Ascending aorta (tissue), 2 donors: Measurements from ENCODE around the gene TTC9. TPM values are rescaled to one million over a fixed set of nuclear protein-coding genes. Genes with fewer than 3 reads are reported as not detected.
A peak's percentile ranks its signal among the peaks of the same experiment; 100 is the strongest.

Experiments
- DNase-seq, 2 donors: peaks; one replicate each; pipeline ENCODE4 v3.0.0-alpha.2; 2019; ENCODE audit warnings: low spot score in 2 of 2
- H3K27ac ChIP-seq, 2 donors: fragments of 200-600 bp; sonication (generic); one replicate each; pipeline ENCODE4 v1.5.1; 2016 to 2017; ENCODE audit warnings: mild to moderate bottlenecking in 1 of 2
- H3K27me3 ChIP-seq: fragments of 200-600 bp; sonication (generic); one replicate; pipeline ENCODE4 v1.5.1; 2017
- H3K36me3 ChIP-seq, 2 donors: fragments of 200-600 bp; sonication (generic); one replicate each; pipeline ENCODE4 v1.5.1; 2016
- H3K4me1 ChIP-seq, 2 donors: fragments of 200-600 bp; sonication (generic); one replicate each; pipeline ENCODE4 v1.5.1; 2016 to 2017; ENCODE audit warnings: mild to moderate bottlenecking in 1 of 2
- H3K4me3 ChIP-seq, 2 donors: fragments of 200-600 bp; sonication (generic); one replicate each; pipeline ENCODE4 v1.5.1; 2016 to 2017; ENCODE audit warnings: mild to moderate bottlenecking in 1 of 2
- H3K9me3 ChIP-seq, 2 donors: fragments of 200-600 bp; sonication (generic); one replicate each; pipeline ENCODE4 v1.5.1; 2016
- intact Hi-C: fragments of 100-400 bp; cut with DNase I; formaldehyde crosslinking; loops from one replicate; pipeline ENCODE4 v1.15.1; 2023
- total RNA-seq: library from RNA; depleted of rRNA; stranded (reverse); fragments of >200 nt; gene quantifications from one replicate; pipeline ENCODE4 v1.1.0, GENCODE V29; 2016
- TF ChIP-seq, protein P1 (sequence below), 3 experiments: fragments of 200-600 bp in 2 of 3; fragments of 450-650 bp in 1 of 3; sonication (generic) in 2 of 3; IDR thresholded peaks; one replicate each; pipeline ENCODE4 v1.5.1; 2016 to 2019; ENCODE audit warnings: antibody characterized with exemption in 3 of 3, mild to moderate bottlenecking in 1 of 3, moderate library complexity in 1 of 3

Gene TTC9
- total RNA-seq: not detected

DNA sequence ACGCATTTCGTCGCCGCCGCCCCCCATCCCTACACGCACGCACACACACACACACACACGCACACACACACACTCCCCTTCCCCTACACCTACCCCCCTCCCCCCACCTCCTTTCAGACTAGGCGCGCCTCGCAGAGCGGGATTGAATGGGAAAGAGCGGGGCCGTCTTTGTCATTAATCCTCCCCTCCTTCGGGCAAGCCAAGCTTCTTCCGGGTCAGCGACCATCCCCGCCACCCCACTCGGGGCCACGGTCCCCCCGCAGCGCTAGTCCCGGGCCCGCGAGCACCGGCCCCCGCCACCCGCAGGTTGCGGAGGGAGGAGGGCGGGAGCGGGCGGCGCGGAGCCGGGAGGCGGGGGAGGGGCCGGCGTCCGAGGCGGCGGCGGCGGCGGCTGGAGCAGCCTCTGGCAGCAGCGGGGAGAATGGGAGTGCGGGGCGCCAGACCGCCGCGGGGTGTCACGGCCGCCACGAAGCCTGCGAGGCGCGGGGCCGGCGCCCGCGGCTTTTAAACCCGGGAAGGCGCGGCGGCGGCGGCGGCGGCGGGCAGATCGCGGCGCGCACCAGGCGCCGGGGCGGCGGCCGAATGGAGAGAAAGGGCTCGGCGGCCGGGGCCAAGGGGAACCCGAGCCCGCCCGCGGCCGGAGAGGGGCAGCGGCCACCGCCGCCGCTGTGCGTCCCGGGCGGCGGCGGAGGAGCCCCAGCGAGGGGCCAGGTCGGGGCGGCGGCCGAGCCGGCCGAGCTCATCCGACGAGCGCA, at the start of gene TTC9:
Gene TTC9, plus strand, starts transcription at position 369 of the 755 bp plus-strand sequence. Its CDS starts 214 bp downstream, at position 583.
- DNase-seq: no peak
- TF ChIP-seq, protein P1, sequence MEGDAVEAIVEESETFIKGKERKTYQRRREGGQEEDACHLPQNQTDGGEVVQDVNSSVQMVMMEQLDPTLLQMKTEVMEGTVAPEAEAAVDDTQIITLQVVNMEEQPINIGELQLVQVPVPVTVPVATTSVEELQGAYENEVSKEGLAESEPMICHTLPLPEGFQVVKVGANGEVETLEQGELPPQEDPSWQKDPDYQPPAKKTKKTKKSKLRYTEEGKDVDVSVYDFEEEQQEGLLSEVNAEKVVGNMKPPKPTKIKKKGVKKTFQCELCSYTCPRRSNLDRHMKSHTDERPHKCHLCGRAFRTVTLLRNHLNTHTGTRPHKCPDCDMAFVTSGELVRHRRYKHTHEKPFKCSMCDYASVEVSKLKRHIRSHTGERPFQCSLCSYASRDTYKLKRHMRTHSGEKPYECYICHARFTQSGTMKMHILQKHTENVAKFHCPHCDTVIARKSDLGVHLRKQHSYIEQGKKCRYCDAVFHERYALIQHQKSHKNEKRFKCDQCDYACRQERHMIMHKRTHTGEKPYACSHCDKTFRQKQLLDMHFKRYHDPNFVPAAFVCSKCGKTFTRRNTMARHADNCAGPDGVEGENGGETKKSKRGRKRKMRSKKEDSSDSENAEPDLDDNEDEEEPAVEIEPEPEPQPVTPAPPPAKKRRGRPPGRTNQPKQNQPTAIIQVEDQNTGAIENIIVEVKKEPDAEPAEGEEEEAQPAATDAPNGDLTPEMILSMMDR (IDR thresholded peaks at IDR 0.05): no peak
- H3K4me3 ChIP-seq: peak within 1 kb of the TSS; percentile 63 to 88
- peaks cover 0 to 4% of the 10 kb centered on the region in 2 donors for H3K4me1 ChIP-seq
- no peaks in the 10 kb centered on the region for H3K9me3 ChIP-seq
- peaks cover 7% of the 10 kb centered on the region for H3K27me3 ChIP-seq
- intact Hi-C loops: loop anchor here (5.0 kb wide), 2 partner anchors 39 to 71 kb away; partner anchors contain the start of gene MED6
- H3K27ac ChIP-seq: peak within 1 kb of the TSS in 1 of 2 donors; percentile 5
- H3K36me3 ChIP-seq: no peaks in the 10 kb centered on the region

DNA sequence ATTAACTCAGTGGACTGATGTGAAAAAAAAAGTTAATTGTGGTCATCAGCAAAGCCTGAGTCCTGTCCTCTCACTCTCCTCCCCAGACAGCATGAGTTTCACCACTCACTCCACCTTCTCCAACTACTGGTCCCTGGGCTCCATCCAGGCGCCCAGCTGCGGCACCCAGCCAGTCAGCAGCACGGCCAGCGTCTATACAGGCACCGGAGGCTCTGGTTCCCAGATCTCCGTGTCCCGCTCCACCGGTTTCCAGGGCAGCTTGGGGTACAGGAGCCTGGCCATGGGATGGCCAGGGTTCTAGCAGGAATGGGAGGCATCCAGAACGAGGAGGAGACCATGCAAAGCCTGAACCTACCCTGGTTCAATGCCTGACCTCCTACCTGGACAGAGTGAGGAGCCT, 47.3 kb upstream of the TTC9 start:
- Histone ChIP-seq H3K36me3 (peaks cover 54 to 73% of the 10 kb centered on the region in 2 donors), H3K4me3 (no peak overlapping the region), H3K9me3 (no peaks in the 10 kb centered on the region), H3K27me3 (no peaks in the 10 kb centered on the region), H3K4me1 (peaks cover 3 to 4% of the 10 kb centered on the region in 2 donors), H3K27ac (no peak overlapping the region)
- intact Hi-C loops: no loop called here
- TF ChIP-seq, protein P1 (IDR thresholded peaks at IDR 0.05): no peak
- DNase-seq: no peak

- no peak overlapping the region for H3K27ac ChIP-seq
- H3K4me3 ChIP-seq: no peak overlapping the region
- H3K9me3 ChIP-seq: no peaks in the 10 kb centered on the region
- intact Hi-C loops: no loop called here
- no peak for DNase-seq
- H3K36me3 ChIP-seq: peaks cover 47 to 61% of the 10 kb centered on the region in 2 donors
- H3K27me3 ChIP-seq: no peaks in the 10 kb centered on the region
- TF ChIP-seq, protein P1 (IDR thresholded peaks at IDR 0.05): no peak
- H3K4me1 ChIP-seq: peaks cover 8 to 11% of the 10 kb centered on the region in 2 donors
Observed at GRCh38 chr14:70595443-70596185, 46.1 kb upstream of the TTC9 start.

DNA sequence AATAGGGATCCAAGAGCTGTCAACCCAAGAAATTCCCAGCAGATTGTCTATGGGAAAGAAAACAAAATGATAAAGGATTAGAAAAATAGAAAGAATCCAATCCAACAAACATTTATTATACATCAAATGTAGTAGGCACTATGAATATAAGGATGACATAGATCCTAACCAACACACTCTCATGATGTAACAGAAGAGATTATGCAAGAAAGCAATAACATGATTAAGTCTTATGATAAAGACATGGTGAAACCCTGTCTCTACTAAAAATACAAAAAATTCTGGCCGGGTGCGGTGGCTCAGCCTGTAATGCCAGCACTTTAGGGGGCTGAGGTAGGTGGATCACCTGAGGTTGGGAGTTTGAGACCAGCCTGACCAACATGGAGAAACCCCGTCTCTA, 44.0 kb upstream of the TTC9 start:
- Histone ChIP-seq H3K4me3 (no peak overlapping the region), H3K27ac (no peak overlapping the region), H3K4me1 (peaks cover 8 to 14% of the 10 kb centered on the region in 2 donors), H3K36me3 (peaks cover 35 to 42% of the 10 kb centered on the region in 2 donors), H3K9me3 (no peaks in the 10 kb centered on the region), H3K27me3 (no peaks in the 10 kb centered on the region)
- DNase-seq: no peak
- TF ChIP-seq, protein P1 (IDR thresholded peaks at IDR 0.05): no peak
- intact Hi-C loops: no loop called here

- TF ChIP-seq, protein P1 (IDR thresholded peaks at IDR 0.05): no peak
- DNase-seq: no peak
- Histone ChIP-seq H3K9me3 (no peaks in the 10 kb centered on the region), H3K4me3 (peak overlapping the region; percentile 74 to 84), H3K27me3 (no peaks in the 10 kb centered on the region), H3K36me3 (peaks cover 21 to 26% of the 10 kb centered on the region in 2 donors), H3K4me1 (peaks cover 8 to 14% of the 10 kb centered on the region in 2 donors), H3K27ac (no peak overlapping the region)
- intact Hi-C loops: no loop called here
Observed at GRCh38 chr14:70599345-70599744, 42.4 kb upstream of the TTC9 start.
